Measurements from ENCODE around the gene ZBTB5. TPM values are rescaled to one million over a fixed set of nuclear protein-coding genes. Genes with fewer than 3 reads are reported as not detected.
A peak's percentile ranks its signal among the peaks of the same experiment; 100 is the strongest.

Gene ZBTB5
- total and polyA plus RNA-seq, 9 of the 15 experiments (the other 6 are each of a cell fraction or from before 2014, with no cell fraction given) = 2.3 to 43.2 (median 15.5) TPM

DNA sequence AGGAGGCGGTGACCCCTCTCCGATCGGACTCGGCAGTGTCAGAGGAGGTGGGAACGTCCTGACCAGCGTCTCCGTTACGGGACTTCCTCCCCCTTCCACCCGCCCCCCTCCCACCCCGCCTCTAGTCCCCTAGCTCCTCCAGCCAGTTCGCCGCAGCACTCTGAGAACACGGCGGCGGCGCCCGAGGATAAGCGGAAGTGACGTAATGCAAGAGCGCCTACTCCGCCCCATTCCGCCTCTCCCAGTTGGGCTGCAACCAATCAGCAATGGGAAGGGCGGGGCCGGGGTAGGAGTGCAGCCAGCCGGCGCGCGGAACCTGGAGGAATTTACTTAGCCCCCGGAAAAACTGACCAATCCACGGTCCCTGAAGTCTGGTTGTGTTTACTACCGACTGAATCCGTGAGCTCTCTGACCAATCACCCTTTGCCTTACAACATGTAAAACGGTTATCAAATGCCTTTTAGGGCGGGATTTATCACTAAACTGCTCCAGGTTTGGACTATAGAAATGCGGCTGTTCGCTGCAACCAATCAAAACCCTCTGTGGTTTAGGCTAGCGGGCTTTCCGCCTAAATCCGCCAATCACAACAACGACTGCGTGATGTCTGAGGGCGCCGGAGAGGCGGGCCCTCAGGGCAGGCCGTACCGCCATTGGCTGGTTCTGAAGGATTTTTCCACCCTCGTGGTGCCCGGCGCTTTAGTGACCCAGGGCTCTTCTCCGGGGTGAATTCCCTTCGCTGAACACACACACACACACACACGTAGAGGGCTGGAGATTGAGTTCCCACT is at the start of gene ZBTB5 (continued):
- TF ChIP-seq, protein P1, sequence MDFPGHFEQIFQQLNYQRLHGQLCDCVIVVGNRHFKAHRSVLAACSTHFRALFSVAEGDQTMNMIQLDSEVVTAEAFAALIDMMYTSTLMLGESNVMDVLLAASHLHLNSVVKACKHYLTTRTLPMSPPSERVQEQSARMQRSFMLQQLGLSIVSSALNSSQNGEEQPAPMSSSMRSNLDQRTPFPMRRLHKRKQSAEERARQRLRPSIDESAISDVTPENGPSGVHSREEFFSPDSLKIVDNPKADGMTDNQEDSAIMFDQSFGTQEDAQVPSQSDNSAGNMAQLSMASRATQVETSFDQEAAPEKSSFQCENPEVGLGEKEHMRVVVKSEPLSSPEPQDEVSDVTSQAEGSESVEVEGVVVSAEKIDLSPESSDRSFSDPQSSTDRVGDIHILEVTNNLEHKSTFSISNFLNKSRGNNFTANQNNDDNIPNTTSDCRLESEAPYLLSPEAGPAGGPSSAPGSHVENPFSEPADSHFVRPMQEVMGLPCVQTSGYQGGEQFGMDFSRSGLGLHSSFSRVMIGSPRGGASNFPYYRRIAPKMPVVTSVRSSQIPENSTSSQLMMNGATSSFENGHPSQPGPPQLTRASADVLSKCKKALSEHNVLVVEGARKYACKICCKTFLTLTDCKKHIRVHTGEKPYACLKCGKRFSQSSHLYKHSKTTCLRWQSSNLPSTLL (IDR thresholded peaks at IDR 0.05) = no peak
- TF ChIP-seq BRF1 (IDR thresholded peaks at IDR 0.05; ENCODE audit: borderline replicate concordance, extremely low read depth, insufficient read length) (no peak), HMG20B (CRISPR knock-in tag; IDR thresholded peaks at IDR 0.05) (no peak), HINFP (tag; conservative IDR thresholded peaks at IDR 0.05; ENCODE audit: low read depth) (no peak), ZBTB34 (CRISPR knock-in tag; IDR thresholded peaks at IDR 0.05) (no peak), PURB (CRISPR knock-in tag; IDR thresholded peaks at IDR 0.05; ENCODE audit: low read depth) (no peak), ZNF217 (CRISPR knock-in tag; IDR thresholded peaks at IDR 0.05) (no peak), HDAC2 (IDR thresholded peaks at IDR 0.05) (peak; percentile 78; the same call in 1 of the 2 replicates), SRSF7 (optimal IDR thresholded peaks at IDR 0.05; ENCODE audit: low read depth, low read length) (no peak), ATF1 (CRISPR knock-in tag; IDR thresholded peaks at IDR 0.05) (peak; percentile 77), ATF1 (tag; IDR thresholded peaks at IDR 0.05) (peak; percentile 96), RBM25 (IDR thresholded peaks at IDR 0.05; ENCODE audit: low read depth, low read length, severe bottlenecking) (peak; percentile 94), E2F1 (CRISPR knock-in tag; IDR thresholded peaks at IDR 0.05) (peak; percentile 47; the same call in 1 of the 2 replicates)
- TF ChIP-seq, protein P2, sequence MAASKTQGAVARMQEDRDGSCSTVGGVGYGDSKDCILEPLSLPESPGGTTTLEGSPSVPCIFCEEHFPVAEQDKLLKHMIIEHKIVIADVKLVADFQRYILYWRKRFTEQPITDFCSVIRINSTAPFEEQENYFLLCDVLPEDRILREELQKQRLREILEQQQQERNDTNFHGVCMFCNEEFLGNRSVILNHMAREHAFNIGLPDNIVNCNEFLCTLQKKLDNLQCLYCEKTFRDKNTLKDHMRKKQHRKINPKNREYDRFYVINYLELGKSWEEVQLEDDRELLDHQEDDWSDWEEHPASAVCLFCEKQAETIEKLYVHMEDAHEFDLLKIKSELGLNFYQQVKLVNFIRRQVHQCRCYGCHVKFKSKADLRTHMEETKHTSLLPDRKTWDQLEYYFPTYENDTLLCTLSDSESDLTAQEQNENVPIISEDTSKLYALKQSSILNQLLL (CRISPR knock-in tag; IDR thresholded peaks at IDR 0.05; ENCODE audit: borderline replicate concordance) = no peak
- TF ChIP-seq, protein P3, sequence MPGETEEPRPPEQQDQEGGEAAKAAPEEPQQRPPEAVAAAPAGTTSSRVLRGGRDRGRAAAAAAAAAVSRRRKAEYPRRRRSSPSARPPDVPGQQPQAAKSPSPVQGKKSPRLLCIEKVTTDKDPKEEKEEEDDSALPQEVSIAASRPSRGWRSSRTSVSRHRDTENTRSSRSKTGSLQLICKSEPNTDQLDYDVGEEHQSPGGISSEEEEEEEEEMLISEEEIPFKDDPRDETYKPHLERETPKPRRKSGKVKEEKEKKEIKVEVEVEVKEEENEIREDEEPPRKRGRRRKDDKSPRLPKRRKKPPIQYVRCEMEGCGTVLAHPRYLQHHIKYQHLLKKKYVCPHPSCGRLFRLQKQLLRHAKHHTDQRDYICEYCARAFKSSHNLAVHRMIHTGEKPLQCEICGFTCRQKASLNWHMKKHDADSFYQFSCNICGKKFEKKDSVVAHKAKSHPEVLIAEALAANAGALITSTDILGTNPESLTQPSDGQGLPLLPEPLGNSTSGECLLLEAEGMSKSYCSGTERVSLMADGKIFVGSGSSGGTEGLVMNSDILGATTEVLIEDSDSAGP (CRISPR knock-in tag; IDR thresholded peaks at IDR 0.05) = no peak
- TF ChIP-seq, protein P4, sequence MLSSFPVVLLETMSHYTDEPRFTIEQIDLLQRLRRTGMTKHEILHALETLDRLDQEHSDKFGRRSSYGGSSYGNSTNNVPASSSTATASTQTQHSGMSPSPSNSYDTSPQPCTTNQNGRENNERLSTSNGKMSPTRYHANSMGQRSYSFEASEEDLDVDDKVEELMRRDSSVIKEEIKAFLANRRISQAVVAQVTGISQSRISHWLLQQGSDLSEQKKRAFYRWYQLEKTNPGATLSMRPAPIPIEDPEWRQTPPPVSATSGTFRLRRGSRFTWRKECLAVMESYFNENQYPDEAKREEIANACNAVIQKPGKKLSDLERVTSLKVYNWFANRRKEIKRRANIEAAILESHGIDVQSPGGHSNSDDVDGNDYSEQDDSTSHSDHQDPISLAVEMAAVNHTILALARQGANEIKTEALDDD (IDR thresholded peaks at IDR 0.05) = 0 out of 2 replicates have a peak, but pooled peaks have one; percentile 55

Measured in K562 (cell line).